ENCODE measurements around the gene COPG2.

DNA sequence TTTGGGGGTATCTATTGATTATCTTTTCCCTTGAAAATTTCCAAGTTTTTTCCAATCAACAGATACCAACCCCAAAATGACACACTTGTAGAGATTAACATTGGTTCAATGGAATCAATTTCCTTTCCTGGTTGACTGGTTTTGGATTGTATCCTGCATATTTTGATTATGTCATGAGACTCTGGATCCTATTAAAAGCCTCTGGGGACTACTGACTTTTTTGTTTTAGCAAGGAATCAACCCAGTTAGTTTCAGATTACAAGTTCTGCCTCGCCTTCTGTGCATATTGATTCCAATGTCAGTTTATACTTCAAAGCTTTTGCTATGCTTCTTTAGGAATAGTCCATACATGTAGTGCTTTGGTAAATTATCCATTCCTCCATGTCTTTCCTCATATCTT lies 29.2 kb downstream of the COPG2 start:
- TF ChIP-seq USF2 (IDR thresholded peaks at IDR 0.05) (no peak), CTCF (IDR thresholded peaks at IDR 0.05) (no peak), HDAC2 (IDR thresholded peaks at IDR 0.05) (no peak), POLR2A (IDR thresholded peaks at IDR 0.05; ENCODE audit: low read length) (no peak), FOSL2 (IDR thresholded peaks at IDR 0.05) (no peak), FOSL2 (CRISPR knock-in tag; IDR thresholded peaks at IDR 0.05) (no peak), CHD2 (IDR thresholded peaks at IDR 0.05; ENCODE audit: low read length, partially characterized antibody) (no peak), MAFK (IDR thresholded peaks at IDR 0.05; ENCODE audit: partially characterized antibody) (no peak), SREBF2 (IDR thresholded peaks at IDR 0.05) (no peak), KDM1A (IDR thresholded peaks at IDR 0.05; ENCODE audit: low read depth) (no peak), RFX5 (IDR thresholded peaks at IDR 0.05) (no peak), BHLHE40 (IDR thresholded peaks at IDR 0.05; ENCODE audit: low read depth, low read length) (no peak), ZFP36 (IDR thresholded peaks at IDR 0.05; ENCODE audit: borderline replicate concordance, partially characterized antibody) (no peak), KDM5A (IDR thresholded peaks at IDR 0.05) (no peak)

Measured in A549 (cell line).